Neural crest cell (in vitro differentiated cells): ENCODE measurements around the gene PNPLA7. TPM values are rescaled to one million over a fixed set of nuclear protein-coding genes. Genes with fewer than 3 reads are reported as not detected.
A peak's percentile ranks its signal among the peaks of the same experiment; 100 is the strongest.

Experiments
- DNase-seq: peaks from one replicate; pipeline ENCODE4 v3.0.0; 2021; ENCODE audit warnings: low read depth, mixed read lengths, low spot score
- H3K27ac Mint-ChIP-seq: one replicate; pipeline ENCODE4 v1.8.0; 2021; ENCODE audit warnings: mild to moderate bottlenecking, mixed read lengths; ENCODE audit not compliant: unreplicated experiment
- H3K27me3 Mint-ChIP-seq: 2 replicates; pipeline ENCODE4 v1.8.0; 2021; ENCODE audit warnings: low read depth, mild to moderate bottlenecking, mixed read lengths
- H3K36me3 Mint-ChIP-seq: 2 replicates; pipeline ENCODE4 v1.8.0; 2021; ENCODE audit warnings: low read depth, mild to moderate bottlenecking, mixed read lengths
- H3K4me1 Mint-ChIP-seq: 2 replicates; pipeline ENCODE4 v1.8.0; 2021; ENCODE audit warnings: mixed read lengths
- H3K4me3 Mint-ChIP-seq: one replicate; pipeline ENCODE4 v1.8.0; 2021; ENCODE audit warnings: mild to moderate bottlenecking, mixed read lengths
- H3K9me3 Mint-ChIP-seq: 2 replicates; pipeline ENCODE4 v1.8.0; 2021; ENCODE audit warnings: mixed read lengths
- total RNA-seq: library from RNA; stranded (reverse); gene quantifications from 2 replicates; pipeline ENCODE4 v1.2.1, GENCODE V29; 2021
- TF ChIP-seq, protein P1 (sequence below): fragments of 200-600 bp; sonication (generic); conservative IDR thresholded peaks from 2 replicates; pipeline ENCODE4 v1.5.0; 2021; ENCODE audit warnings: antibody characterized with exemption, mild to moderate bottlenecking

The PNPLA7 gene
- total RNA-seq, 1 donor from 2014 or later = 2.2 TPM

- Mint-ChIP-seq H3K27me3 (no peaks in the 10 kb centered on the region), H3K4me1 (peaks cover 23% of the 10 kb centered on the region), H3K9me3 (no peaks in the 10 kb centered on the region), H3K27ac (no peak overlapping the region), H3K36me3 (peaks cover 4% of the 10 kb centered on the region), H3K4me3 (no peak overlapping the region)
- TF ChIP-seq, protein P1, sequence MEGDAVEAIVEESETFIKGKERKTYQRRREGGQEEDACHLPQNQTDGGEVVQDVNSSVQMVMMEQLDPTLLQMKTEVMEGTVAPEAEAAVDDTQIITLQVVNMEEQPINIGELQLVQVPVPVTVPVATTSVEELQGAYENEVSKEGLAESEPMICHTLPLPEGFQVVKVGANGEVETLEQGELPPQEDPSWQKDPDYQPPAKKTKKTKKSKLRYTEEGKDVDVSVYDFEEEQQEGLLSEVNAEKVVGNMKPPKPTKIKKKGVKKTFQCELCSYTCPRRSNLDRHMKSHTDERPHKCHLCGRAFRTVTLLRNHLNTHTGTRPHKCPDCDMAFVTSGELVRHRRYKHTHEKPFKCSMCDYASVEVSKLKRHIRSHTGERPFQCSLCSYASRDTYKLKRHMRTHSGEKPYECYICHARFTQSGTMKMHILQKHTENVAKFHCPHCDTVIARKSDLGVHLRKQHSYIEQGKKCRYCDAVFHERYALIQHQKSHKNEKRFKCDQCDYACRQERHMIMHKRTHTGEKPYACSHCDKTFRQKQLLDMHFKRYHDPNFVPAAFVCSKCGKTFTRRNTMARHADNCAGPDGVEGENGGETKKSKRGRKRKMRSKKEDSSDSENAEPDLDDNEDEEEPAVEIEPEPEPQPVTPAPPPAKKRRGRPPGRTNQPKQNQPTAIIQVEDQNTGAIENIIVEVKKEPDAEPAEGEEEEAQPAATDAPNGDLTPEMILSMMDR = no peak
- no peak for DNase-seq
Observed at GRCh38 chr9:137590123-137590468, 39.9 kb upstream of the PNPLA7 start.

DNA sequence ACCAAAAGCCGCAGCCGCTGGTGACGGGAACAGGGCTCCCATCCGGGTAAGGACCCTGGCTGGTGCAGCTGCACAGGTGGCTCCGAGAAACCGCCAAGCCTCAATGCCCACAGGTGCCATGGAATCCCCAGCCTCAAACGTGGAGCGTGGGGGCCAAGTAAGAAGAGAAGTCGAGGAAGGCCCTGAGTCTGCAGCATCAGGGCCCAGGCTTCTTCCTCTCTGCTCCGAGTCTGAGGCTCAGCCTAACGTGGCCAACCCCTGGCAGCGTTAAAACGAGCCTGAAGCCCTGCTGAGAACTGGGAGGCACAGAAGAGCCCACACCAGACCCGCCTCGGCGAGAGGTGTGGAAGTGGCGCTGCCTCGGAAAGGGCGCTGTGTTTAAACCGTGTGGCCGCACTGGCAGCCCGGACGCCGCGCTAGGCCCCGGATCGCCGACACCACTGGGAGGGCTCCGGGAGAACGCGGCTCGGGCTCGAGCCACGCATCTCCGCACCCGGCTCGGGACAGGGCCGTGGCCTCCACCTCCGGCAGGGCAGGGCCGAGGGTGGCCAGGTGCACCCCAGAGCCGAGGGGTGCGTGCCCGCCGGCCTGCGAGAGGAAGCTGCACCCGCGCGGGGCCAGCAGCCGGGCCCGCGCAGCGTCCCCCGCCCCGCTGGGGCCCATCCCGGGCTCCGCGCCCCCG is 39.4 kb upstream of the PNPLA7 start:
- peak overlapping the region; percentile 93 for H3K4me3 Mint-ChIP-seq
- peaks cover 4% of the 10 kb centered on the region for H3K36me3 Mint-ChIP-seq
- DNase-seq = no peak
- peaks cover 23% of the 10 kb centered on the region for H3K4me1 Mint-ChIP-seq
- TF ChIP-seq, protein P1 = no peak
- H3K27me3 Mint-ChIP-seq = no peaks in the 10 kb centered on the region
- H3K27ac Mint-ChIP-seq = no peak overlapping the region
- H3K9me3 Mint-ChIP-seq = no peaks in the 10 kb centered on the region

DNA sequence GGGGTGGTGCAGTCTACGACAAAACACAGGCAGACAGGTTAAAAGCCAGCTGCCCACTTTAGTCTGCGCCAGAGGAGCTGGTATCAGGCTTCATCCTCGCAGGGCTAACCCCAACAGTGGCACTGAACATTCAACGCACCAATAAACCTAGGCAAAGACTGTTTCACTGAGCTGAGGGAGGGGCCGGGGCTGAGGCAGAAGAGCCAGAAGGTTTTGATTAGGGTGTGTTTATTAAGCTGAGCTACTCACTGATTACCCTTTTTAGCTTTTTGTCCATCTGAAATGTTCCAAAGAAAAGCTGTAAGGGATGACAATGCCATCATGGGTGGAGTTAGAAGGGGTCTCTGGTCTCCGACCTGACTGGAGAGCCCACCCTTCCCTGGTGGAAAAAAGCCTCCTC is 38.7 kb upstream of the PNPLA7 start:
- H3K4me1 Mint-ChIP-seq = peaks cover 23% of the 10 kb centered on the region
- TF ChIP-seq, protein P1 = no peak
- no peak overlapping the region for H3K27ac Mint-ChIP-seq
- H3K9me3 Mint-ChIP-seq = no peaks in the 10 kb centered on the region
- no peak for DNase-seq
- peak overlapping the region; percentile 93 for H3K4me3 Mint-ChIP-seq
- no peaks in the 10 kb centered on the region for H3K27me3 Mint-ChIP-seq
- H3K36me3 Mint-ChIP-seq = peaks cover 4% of the 10 kb centered on the region

GRCh38 chr9:137588311-137588710 is 38.1 kb upstream of the PNPLA7 start:
- no peaks in the 10 kb centered on the region for H3K27me3 Mint-ChIP-seq

DNA sequence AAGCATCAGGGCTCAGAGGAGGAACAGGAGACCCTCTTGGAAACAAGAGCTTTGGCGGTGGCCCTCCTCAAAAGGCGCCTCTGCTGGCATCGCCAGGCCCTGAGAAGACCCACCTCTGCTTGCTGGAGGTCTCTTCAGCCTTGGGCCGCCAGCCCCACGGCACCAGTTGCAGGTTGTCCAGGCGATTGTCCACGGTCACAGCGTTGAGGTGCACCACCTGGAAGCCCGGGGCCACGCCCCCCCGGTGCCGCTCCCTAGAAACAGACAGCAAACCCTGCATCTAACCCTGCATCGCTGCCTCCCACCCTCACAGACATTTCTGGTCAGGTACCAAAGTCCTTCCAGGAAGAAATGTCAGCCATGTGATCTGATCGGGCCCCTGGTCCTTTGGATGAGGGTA is 36.7 kb upstream of the PNPLA7 start:
- TF ChIP-seq, protein P1 = no peak
- H3K4me3 Mint-ChIP-seq = peak overlapping the region; percentile 37
- H3K27ac Mint-ChIP-seq = no peak overlapping the region
- peaks cover 19% of the 10 kb centered on the region for H3K4me1 Mint-ChIP-seq
- no peaks in the 10 kb centered on the region for H3K9me3 Mint-ChIP-seq
- H3K27me3 Mint-ChIP-seq = no peaks in the 10 kb centered on the region
- no peak for DNase-seq
- peaks cover 4% of the 10 kb centered on the region for H3K36me3 Mint-ChIP-seq

More at GRCh38 chr9:137588311-137588710, 38.1 kb upstream of the PNPLA7 start:
- Mint-ChIP-seq H3K4me3 (peak overlapping the region; percentile 93), H3K36me3 (peaks cover 4% of the 10 kb centered on the region), H3K9me3 (no peaks in the 10 kb centered on the region), H3K27ac (no peak overlapping the region), H3K4me1 (peaks cover 23% of the 10 kb centered on the region)
- no peak for DNase-seq
- TF ChIP-seq, protein P1 = no peak
